Right lobe of liver (tissue), 4 donors: ENCODE measurements around the gene UBE3D.

ENCODE experiments used
- POLR2A ChIP-seq: fragments of 450-650 bp; IDR thresholded peaks from one replicate; pipeline ENCODE4 v1.6.1; 2017; ENCODE audit warnings: antibody characterized with exemption, mild to moderate bottlenecking
- TF ChIP-seq, protein P1 (sequence below), 4 donors: fragments of 200-600 bp in 3 of 4; fragments of 450-650 bp in 1 of 4; IDR thresholded peaks; one replicate each; pipeline versions ENCODE4 v1.5.1 to v1.8.0; 2016 to 2022; ENCODE audit warnings: antibody characterized with exemption in 4 of 4, mild to moderate bottlenecking in 2 of 4
- donor health status: DM: no; HTN: no; CAD: no.
- donor health status: DM: no; HTN: no; CAD: no.
- donor health status: DM: no; HTN: yes; CAD: no.

DNA sequence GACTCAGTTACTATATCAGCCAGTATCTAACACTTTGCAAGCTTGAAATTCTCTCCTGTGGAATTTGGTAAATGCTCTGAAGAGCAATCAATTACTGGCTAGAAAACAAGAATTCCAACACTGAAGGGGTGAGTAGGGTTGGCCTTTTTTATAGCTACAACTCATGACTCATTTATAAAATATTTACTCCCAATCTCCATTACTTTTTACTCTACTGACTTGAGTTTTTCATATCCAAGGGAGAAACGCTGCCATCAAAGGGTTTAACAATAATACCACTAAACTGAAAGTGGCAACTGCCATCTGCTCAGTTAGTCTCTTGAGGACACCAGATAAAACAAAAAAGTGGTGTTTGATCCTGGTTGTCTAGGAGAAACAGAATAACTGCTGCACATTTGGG is 203.1 kb downstream of the UBE3D start:
- TF ChIP-seq, protein P1, sequence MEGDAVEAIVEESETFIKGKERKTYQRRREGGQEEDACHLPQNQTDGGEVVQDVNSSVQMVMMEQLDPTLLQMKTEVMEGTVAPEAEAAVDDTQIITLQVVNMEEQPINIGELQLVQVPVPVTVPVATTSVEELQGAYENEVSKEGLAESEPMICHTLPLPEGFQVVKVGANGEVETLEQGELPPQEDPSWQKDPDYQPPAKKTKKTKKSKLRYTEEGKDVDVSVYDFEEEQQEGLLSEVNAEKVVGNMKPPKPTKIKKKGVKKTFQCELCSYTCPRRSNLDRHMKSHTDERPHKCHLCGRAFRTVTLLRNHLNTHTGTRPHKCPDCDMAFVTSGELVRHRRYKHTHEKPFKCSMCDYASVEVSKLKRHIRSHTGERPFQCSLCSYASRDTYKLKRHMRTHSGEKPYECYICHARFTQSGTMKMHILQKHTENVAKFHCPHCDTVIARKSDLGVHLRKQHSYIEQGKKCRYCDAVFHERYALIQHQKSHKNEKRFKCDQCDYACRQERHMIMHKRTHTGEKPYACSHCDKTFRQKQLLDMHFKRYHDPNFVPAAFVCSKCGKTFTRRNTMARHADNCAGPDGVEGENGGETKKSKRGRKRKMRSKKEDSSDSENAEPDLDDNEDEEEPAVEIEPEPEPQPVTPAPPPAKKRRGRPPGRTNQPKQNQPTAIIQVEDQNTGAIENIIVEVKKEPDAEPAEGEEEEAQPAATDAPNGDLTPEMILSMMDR (IDR thresholded peaks at IDR 0.05), result no peak
- TF ChIP-seq POLR2A, result no peak
